ENCODE measurements around the gene SLC28A1.
"Not testable (repeated sequence)": the region's sequence is repeated elsewhere in the genome, so short reads cannot be mapped to it uniquely, and the experiment has no call there.

SLC28A1 gene
- total RNA-seq = 0 to 0.18 reads per million in 2 experiments

- DNase-seq (ENCODE audit: low read depth) = no peak
These were observed at the start of gene SLC28A1 for GRCh38 chr15:84883916-84884781. Gene SLC28A1 (plus strand): TSS chr15:84884662. CDS start chr15:84887761, 3,099 bp downstream.

GRCh38 chr15:84834969-84835368 is 49.5 kb upstream of the SLC28A1 start:
- DNase-seq (ENCODE audit: low read depth) = no peak

DNA sequence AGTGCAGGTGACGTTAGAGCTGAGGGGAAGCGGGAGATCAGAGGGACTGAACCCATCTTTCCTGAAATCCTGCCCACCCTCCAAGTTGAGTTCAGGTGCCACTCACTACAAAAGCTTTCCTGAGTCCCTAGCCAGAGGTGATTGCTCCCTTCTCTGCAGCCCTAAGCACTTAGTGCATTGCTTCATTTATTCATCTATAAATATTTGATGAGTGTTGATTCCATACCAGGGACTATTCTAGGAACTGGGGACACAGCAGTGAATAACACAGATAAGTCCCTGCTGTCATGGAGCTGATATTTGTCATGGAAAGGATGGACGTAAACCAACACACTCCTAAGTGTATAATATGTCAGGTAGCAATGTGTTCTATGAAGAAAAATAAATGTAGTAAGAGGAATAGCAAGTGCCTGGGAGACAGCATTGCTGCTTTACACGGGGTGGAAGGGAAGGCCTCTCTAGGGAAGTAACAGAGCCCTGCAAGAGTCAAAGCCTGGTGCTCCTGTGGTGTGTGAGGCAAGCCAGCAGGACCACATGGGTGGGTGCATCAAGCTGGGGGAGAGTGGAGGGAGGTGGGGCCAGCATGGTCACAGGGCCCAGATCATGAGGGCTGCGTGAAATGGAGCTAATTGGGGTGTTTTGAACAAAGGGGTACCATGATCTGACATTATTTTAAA is 48.7 kb upstream of the SLC28A1 start:
- DNase-seq (ENCODE audit: low read depth) = no peak

GRCh38 chr15:84836844-84837243 is 47.6 kb upstream of the SLC28A1 start:
- no peak for DNase-seq (ENCODE audit: low read depth)

- no peak for DNase-seq (ENCODE audit: low read depth)
These were observed 44.7 kb upstream of the SLC28A1 start for GRCh38 chr15:84839714-84840113.

GRCh38 chr15:84840255-84840654 is 44.2 kb upstream of the SLC28A1 start:
- DNase-seq (ENCODE audit: low read depth) = no peak

DNA sequence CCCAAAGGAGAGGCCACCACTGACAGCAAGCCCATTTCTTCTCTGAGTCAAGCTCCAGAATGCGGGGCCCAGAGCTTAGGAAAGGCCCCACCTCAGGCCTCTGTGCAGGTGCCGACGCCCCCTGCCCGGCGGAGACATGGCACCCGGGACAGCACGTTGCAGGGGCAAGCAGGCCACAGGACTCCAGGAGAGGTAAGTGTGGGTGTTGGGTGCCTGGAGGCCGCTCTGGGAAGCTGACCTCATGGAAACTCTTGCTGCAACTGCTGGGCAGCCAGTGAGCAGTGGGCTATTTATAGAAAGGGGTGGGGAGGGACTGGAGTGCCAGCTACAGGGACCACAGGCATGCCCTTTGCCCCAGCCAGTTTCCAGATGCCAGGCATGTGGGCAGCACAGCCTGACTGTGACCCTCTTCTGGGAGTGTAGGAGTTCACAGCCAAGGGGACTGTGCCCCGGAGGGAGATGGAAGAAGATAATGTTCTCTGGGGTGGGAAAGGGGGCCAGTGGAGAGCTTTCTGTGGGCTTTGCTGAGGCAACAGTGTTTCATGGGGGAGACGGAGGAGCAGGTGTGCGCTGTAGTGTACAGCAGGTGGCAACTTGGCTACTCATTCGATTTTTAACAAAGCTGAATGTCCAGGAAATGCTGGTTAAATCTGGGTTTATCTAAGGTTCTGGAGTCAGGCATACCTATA is 43.6 kb upstream of the SLC28A1 start:
- DNase-seq (ENCODE audit: low read depth) = no peak

DNA sequence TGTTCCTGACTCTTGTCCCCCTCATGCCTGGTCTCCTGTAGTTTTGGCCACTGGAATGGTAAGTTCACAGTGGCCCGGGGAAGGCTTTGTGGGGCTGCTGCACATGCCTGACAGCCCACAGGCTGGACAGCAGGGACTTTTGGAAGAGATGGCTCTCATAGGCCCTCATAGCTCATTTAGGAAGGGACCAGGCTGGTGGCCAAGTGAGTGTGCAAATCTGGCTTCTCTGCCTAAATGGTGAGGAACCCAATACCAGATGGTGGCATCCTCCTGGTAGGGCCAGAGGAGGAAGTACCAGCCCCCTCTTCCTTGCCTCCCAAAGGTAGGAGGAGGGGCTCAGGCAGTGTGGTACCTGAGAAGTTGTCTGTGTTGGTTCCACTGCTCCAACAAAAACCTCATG is 41.7 kb upstream of the SLC28A1 start:
- DNase-seq (ENCODE audit: low read depth) = no peak

DNA sequence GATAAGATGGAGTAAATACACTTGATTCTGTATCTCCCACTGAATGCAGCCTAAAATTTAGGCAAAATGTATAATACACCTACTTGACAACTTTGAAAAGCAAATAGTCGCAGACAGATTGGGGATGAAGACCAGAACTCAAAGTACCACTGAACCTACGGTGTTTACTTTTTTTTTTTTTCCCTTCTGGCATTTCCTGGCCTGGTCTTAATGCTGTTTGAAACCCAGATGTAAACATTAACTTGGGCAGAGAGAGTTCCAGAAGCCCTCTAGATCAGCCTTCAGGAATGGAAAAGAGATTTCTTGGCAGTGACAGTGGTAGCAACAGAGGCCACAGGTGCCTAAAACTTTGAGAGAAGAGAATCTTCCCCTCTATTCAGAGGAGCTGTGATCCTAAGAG is 39.5 kb upstream of the SLC28A1 start:
- no peak for DNase-seq (ENCODE audit: low read depth)

DNA sequence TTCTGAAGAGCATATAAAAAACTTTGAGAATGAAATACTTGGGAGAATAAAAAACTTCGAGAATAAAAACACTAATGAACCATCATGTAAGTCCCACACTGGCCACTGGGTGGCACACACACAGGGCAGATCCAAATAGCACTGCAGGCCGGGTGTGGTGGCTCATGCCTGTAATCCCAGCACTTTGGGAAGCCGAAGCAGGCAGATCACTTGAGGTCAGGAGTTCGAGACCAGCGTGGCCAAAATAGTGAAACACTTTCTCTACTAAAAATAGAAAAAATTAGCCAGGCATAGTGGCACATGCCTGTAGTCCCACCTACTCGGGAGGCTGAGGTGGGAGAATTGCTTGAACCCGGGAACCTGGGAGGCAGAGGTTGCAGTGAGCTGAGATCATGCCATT is 38.8 kb upstream of the SLC28A1 start:
- DNase-seq (ENCODE audit: low read depth) = not testable (repeated sequence)

GRCh38 chr15:84846269-84846668 is 38.2 kb upstream of the SLC28A1 start:
- no peak for DNase-seq (ENCODE audit: low read depth)

DNA sequence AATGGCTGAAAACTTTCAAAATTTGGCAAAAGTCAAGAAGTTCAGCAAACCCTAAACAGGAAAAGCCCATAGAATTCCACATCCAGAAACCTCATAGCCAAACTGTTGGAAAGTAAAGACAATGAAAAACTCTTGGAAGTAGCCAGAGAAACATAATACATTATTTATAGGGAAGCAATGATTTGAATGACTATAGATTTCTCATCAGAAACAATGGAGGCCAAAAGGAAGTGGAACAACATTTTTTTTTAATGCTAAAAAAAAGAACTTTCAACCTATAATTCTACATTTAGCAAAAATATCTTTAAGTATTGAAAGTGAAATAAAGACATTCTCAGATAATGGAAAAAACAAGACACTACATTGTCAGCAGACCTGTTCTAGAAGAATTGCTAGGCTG is 37.1 kb upstream of the SLC28A1 start:
- no peak for DNase-seq (ENCODE audit: low read depth)

GRCh38 chr15:84852212-84852611 is 32.2 kb upstream of the SLC28A1 start:
- no peak for DNase-seq (ENCODE audit: low read depth)

DNA sequence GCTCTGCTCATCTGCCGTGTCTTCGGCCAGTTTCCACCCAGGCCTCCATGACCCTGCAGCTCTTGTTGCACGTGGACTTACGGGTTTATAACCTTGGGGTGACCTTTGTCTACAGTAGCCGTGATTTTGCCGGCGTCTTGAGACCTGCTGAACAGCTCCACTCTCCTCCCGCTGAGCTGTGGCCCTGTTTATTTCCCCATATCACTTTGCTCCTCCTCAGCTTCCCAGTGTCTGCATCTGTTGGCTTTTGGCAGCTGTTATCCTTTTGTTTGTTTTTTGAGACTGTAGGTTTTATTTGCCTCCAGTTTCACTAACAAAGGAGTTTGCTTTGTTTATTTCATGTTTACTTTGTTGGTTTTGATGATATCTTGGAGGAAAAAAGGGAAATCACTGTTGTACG is 29.3 kb upstream of the SLC28A1 start:
- no peak for DNase-seq (ENCODE audit: low read depth)

GRCh38 chr15:84855765-84856164 is 28.7 kb upstream of the SLC28A1 start:
- DNase-seq (ENCODE audit: low read depth) = no peak

DNA sequence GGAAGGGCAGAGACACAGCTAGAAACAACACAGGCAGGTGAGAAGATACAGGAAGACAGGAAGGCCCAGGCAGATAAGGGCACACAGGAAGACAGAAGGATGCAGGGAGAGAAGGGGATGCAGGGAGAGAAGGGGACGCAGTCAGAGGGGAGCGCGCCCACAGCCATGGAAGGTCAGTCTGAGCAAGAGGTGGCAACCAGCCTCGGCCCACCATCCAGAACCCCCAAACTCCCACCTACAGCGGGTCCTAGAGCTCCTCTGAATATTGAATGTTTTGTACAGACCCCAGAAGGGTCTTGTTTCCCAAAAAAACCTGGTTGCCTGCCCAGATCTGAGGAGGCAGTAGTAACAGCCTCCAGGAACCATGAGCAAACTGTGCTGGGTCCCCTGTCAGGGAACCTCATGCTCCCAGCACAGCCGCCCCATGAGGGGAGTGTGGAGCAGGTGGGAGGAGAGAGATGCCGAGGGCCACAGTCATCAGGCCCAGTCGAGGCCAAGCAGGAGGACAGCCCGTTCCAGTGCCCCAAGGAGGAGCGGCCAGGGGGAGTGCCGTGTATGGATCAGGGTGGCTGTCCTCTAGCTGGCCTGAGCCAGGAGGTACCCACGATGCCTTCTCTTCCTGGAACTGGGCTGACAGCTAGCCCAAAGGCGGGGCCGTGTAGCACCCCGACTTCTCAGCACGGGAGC is 27.6 kb upstream of the SLC28A1 start:
- DNase-seq (ENCODE audit: low read depth) = no peak

- DNase-seq (ENCODE audit: low read depth) = no peak
These were observed 27.0 kb upstream of the SLC28A1 start for GRCh38 chr15:84857418-84858004.

GRCh38 chr15:84858231-84858630 is 26.2 kb upstream of the SLC28A1 start:
- no peak for DNase-seq (ENCODE audit: low read depth)

GRCh38 chr15:84859144-84859543 is 25.3 kb upstream of the SLC28A1 start:
- DNase-seq (ENCODE audit: low read depth) = no peak

DNA sequence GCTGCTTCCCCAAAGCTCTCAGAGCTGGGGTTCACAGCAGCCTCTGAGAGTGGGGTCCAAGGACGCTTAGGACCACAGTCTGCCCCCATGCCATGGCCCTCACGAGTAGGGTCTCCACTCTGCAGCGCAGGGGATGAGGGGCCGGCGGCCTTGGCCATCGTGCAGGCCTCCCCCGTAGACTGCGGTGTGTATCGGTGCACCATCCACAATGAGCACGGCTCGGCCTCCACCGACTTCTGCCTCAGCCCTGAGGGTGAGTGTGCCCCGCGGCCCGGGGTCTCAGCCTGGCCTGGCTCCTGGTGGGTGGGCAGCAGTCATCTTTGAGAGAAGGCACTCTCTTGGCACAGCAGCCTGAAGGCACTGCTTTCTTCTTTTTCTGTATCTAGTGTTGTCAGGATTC is 24.8 kb upstream of the SLC28A1 start:
- DNase-seq (ENCODE audit: low read depth) = no peak

DNA sequence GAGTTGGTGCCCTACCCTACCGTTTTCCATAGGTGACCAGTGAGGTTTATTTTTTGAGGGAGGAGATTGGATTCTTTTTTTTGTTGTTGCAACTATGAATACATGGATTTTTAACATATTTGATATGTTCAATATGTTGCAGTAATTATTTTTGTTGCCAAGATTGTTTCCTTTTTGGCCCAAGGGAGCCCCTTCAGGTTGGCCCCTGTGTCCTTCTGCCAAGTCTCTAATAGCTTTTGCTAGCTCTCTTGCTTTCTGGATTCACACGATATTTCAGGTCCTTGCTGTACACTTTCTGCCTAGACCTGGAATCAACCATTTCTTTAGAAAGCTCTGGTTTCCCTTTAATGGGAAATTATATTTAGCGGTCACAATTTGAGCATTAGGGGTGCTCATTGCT is 22.7 kb upstream of the SLC28A1 start:
- no peak for DNase-seq (ENCODE audit: low read depth)

All from T follicular helper cell (primary cell).